ENCODE results near the gene PTGR3.

Gene PTGR3

GRCh38 chr18:75167759-75168618, 41.0 kb downstream of the PTGR3 start:
- DNase-seq: no peak

- no peak for DNase-seq
Measured at GRCh38 chr18:75167137-75167536, 41.8 kb downstream of the PTGR3 start.

GRCh38 chr18:75165926-75166325, 43.0 kb downstream of the PTGR3 start:
- no peak for DNase-seq

GRCh38 chr18:75164479-75164878, 44.5 kb downstream of the PTGR3 start:
- DNase-seq: no peak

GRCh38 chr18:75163736-75164135, 45.2 kb downstream of the PTGR3 start:
- no peak for DNase-seq

- no peak for DNase-seq
Measured at GRCh38 chr18:75162978-75163377, 46.0 kb downstream of the PTGR3 start.

- DNase-seq: no peak
Measured at GRCh38 chr18:75162467-75162866, 46.5 kb downstream of the PTGR3 start.

GRCh38 chr18:75161256-75162028, 47.5 kb downstream of the PTGR3 start:
- peak; percentile 29 for DNase-seq

- DNase-seq: no peak
Measured at GRCh38 chr18:75160364-75160763, 48.6 kb downstream of the PTGR3 start.

GRCh38 chr18:75159646-75160356, 49.1 kb downstream of the PTGR3 start:
- DNase-seq: no peak

GRCh38 chr18:75159238-75159518, 49.8 kb downstream of the PTGR3 start:
- DNase-seq: no peak
